HG03432 (cell line): ENCODE measurements around the gene KRT71.

ENCODE experiments used
- ATAC-seq: cut with Tn5 transposase; IDR thresholded peaks from one replicate; pipeline ENCODE4 v1.9.1; 2021; ENCODE audit warnings: mild to moderate bottlenecking, moderate library complexity; ENCODE audit not compliant: unreplicated experiment

The KRT71 gene

DNA sequence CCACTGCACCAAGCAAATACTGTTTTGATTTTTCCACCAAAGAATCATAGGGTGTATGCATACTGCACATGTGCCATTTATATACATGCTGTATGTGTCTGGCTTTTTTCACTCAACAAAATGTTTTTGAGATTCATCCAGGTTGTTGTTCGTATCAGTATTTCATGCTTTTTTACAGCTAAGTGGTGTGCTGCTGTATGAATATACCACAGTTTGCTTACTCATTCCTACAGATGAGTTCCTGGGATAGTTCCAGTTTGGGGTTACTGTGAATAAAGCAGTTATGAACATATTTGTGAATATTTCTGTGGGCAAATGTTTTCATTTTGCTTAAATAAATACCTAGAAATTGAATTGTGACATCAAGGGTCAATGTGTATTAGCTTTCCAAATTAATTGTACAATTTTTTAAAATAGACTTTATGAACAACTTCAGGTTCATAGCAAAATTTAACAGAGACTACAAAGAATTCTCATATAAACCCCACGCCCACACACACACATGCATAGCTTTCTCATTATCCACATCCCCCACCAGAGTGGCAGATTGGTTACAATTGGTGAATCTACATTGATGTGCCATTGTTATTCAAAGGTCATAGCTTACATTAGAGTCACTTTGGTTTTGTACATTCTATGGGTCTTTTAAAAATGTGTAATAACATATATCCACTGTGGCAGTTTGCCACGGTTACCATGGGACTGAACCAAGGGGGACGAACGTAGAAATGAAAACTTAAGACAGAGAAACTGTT, 53.0 kb downstream of the KRT71 start:
- no peak for ATAC-seq

- no peak for ATAC-seq
Measured at GRCh38 chr12:52498946-52499345, 54.0 kb downstream of the KRT71 start.

DNA sequence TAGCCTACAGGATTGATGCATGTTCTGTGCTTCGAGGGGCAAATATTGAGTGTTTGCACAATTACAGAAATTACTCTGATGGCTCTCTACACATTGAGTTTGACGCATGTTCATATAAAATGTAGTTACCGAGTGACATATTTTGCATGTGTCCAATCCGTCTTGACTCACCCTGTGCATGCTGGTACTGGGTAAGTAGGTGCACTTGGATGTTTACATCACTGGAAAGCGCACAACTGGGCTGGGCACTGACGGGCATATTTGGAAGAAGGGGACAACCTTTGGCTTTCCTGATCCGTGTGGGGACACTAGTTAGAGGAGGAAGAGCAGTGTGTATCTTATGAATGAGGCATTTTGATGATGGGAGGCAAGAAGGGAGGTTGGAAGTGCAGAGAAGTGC, 55.0 kb downstream of the KRT71 start:
- ATAC-seq: no peak

- no peak for ATAC-seq
Measured at GRCh38 chr12:52496590-52497071, 56.3 kb downstream of the KRT71 start.

- no peak for ATAC-seq
Measured at GRCh38 chr12:52496054-52496453, 56.9 kb downstream of the KRT71 start.

GRCh38 chr12:52495389-52495788, 57.6 kb downstream of the KRT71 start:
- ATAC-seq: no peak

DNA sequence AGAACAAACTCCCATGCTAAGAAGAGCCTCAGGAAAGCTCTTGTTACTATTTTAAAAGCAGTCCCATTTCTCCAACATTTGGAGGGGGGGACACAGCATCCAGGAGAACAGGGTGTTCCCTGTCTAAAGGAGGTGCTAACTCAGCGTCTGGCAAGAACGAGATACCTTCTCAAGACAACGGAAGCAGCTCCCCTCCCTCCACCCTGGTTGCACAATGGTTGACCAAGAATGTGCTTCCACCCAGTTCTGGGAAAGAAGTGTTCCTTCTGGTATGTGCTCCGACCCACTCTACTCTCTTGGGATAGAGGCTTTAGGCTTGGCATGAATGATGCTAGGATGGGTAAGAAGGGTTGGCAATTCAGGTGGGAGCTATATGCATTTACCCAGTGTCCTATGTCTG, 58.4 kb downstream of the KRT71 start:
- ATAC-seq: no peak

- no peak for ATAC-seq
Measured at GRCh38 chr12:52494100-52494499, 58.8 kb downstream of the KRT71 start.
